Measurements from ENCODE around the gene ZNHIT3. TPM values are rescaled to one million over a fixed set of nuclear protein-coding genes. Genes with fewer than 3 reads are reported as not detected.

The ZNHIT3 gene
- total and polyA plus RNA-seq, 10 of the 15 experiments (the other 5 are each of a cell fraction or from before 2014, with no cell fraction given): 34.1 to 128 (median 55.6) TPM

DNA sequence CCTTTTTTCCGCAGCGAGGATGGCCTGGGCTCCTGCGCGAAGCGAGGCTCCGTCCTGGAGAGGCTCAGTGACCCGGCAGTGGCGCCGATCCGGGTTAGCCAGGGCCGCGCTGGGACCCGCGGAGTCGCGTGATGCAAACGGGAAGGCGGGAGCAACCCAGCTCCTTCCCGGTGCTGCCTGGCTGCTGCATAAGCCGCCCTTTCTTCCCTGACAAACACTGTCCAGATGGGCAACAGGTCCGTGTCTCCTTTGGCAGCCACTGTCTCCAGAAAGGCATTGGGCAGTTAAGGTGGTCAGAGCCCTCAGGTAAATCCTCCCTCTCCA, 21.8 kb upstream of the ZNHIT3 start (continued):
- TF ChIP-seq, protein P1, sequence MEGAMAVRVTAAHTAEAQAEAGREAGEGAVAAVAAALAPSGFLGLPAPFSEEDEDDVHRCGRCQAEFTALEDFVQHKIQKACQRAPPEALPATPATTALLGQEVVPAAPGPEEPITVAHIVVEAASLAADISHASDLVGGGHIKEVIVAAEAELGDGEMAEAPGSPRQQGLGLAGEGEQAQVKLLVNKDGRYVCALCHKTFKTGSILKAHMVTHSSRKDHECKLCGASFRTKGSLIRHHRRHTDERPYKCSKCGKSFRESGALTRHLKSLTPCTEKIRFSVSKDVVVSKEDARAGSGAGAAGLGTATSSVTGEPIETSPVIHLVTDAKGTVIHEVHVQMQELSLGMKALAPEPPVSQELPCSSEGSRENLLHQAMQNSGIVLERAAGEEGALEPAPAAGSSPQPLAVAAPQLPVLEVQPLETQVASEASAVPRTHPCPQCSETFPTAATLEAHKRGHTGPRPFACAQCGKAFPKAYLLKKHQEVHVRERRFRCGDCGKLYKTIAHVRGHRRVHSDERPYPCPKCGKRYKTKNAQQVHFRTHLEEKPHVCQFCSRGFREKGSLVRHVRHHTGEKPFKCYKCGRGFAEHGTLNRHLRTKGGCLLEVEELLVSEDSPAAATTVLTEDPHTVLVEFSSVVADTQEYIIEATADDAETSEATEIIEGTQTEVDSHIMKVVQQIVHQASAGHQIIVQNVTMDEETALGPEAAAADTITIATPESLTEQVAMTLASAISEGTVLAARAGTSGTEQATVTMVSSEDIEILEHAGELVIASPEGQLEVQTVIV (IDR thresholded peaks at IDR 0.05; ENCODE audit: borderline replicate concordance, partially characterized antibody): no peak
- TF ChIP-seq SMAD5 (IDR thresholded peaks at IDR 0.05; ENCODE audit: low read depth): no peak
- TF ChIP-seq, protein P2, sequence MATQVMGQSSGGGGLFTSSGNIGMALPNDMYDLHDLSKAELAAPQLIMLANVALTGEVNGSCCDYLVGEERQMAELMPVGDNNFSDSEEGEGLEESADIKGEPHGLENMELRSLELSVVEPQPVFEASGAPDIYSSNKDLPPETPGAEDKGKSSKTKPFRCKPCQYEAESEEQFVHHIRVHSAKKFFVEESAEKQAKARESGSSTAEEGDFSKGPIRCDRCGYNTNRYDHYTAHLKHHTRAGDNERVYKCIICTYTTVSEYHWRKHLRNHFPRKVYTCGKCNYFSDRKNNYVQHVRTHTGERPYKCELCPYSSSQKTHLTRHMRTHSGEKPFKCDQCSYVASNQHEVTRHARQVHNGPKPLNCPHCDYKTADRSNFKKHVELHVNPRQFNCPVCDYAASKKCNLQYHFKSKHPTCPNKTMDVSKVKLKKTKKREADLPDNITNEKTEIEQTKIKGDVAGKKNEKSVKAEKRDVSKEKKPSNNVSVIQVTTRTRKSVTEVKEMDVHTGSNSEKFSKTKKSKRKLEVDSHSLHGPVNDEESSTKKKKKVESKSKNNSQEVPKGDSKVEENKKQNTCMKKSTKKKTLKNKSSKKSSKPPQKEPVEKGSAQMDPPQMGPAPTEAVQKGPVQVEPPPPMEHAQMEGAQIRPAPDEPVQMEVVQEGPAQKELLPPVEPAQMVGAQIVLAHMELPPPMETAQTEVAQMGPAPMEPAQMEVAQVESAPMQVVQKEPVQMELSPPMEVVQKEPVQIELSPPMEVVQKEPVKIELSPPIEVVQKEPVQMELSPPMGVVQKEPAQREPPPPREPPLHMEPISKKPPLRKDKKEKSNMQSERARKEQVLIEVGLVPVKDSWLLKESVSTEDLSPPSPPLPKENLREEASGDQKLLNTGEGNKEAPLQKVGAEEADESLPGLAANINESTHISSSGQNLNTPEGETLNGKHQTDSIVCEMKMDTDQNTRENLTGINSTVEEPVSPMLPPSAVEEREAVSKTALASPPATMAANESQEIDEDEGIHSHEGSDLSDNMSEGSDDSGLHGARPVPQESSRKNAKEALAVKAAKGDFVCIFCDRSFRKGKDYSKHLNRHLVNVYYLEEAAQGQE (IDR thresholded peaks at IDR 0.05; ENCODE audit: low read depth, low read length): no peak
- TF ChIP-seq, protein P3, sequence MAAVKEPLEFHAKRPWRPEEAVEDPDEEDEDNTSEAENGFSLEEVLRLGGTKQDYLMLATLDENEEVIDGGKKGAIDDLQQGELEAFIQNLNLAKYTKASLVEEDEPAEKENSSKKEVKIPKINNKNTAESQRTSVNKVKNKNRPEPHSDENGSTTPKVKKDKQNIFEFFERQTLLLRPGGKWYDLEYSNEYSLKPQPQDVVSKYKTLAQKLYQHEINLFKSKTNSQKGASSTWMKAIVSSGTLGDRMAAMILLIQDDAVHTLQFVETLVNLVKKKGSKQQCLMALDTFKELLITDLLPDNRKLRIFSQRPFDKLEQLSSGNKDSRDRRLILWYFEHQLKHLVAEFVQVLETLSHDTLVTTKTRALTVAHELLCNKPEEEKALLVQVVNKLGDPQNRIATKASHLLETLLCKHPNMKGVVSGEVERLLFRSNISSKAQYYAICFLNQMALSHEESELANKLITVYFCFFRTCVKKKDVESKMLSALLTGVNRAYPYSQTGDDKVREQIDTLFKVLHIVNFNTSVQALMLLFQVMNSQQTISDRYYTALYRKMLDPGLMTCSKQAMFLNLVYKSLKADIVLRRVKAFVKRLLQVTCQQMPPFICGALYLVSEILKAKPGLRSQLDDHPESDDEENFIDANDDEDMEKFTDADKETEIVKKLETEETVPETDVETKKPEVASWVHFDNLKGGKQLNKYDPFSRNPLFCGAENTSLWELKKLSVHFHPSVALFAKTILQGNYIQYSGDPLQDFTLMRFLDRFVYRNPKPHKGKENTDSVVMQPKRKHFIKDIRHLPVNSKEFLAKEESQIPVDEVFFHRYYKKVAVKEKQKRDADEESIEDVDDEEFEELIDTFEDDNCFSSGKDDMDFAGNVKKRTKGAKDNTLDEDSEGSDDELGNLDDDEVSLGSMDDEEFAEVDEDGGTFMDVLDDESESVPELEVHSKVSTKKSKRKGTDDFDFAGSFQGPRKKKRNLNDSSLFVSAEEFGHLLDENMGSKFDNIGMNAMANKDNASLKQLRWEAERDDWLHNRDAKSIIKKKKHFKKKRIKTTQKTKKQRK (IDR thresholded peaks at IDR 0.05; ENCODE audit: low read depth, low read length): no peak
